GM12878 (cell line): ENCODE data around the gene ISG20L2.

ENCODE experiments used
- EP300 ChIP-seq, 2 experiments: fragments of 150-350 bp in 1 of 2; IDR thresholded peaks; 2 replicates each; pipeline ENCODE4 v1.6.1; 2011 to 2012; ENCODE audit warnings: low read depth in 2 of 2, low read length in 2 of 2, borderline replicate concordance in 1 of 2, improper control_type of control experiment in 1 of 2, inconsistent platforms in 1 of 2; ENCODE audit not compliant: control insufficient read depth in 1 of 2
- EZH2 ChIP-seq: IDR thresholded peaks from 2 replicates; pipeline ENCODE4 v1.6.1; 2012; ENCODE audit warnings: low read depth, mild to moderate bottlenecking, control low read depth, inconsistent platforms, low read length, borderline replicate concordance; ENCODE audit not compliant: control insufficient read depth
- GATAD2B ChIP-seq: fragments of 450-650 bp; conservative IDR thresholded peaks from 2 replicates; pipeline ENCODE4 v1.6.1; 2017; ENCODE audit warnings: low read depth, mild to moderate bottlenecking, moderate library complexity
- MEF2B ChIP-seq: fragments of 450-650 bp; IDR thresholded peaks from 2 replicates; pipeline ENCODE4 v1.6.1; 2018; ENCODE audit warnings: mild to moderate bottlenecking, moderate library complexity; ENCODE audit not compliant: partially characterized antibody, poor library complexity, severe bottlenecking
- MYC ChIP-seq: IDR thresholded peaks from 2 replicates; pipeline ENCODE4 v1.6.1; 2011; ENCODE audit warnings: mild to moderate bottlenecking, low read length, moderate library complexity, inconsistent platforms; ENCODE audit not compliant: insufficient read depth, insufficient replicate concordance, insufficient read length, severe bottlenecking
- POLR2A ChIP-seq: IDR thresholded peaks from 2 replicates; pipeline ENCODE4 v1.6.1; 2011; ENCODE audit warnings: low read depth, mild to moderate bottlenecking, low read length
- POLR2AphosphoS5 ChIP-seq: IDR thresholded peaks from 2 replicates; pipeline ENCODE4 v1.6.1; 2011; ENCODE audit warnings: mild to moderate bottlenecking, low read length, inconsistent platforms
- RFX5 ChIP-seq: IDR thresholded peaks from 2 replicates; pipeline ENCODE4 v1.6.1; 2011; ENCODE audit warnings: low read depth, low read length, improper control_type of control experiment
- TARDBP ChIP-seq: IDR thresholded peaks from 2 replicates; pipeline ENCODE4 v1.6.1; 2016; ENCODE audit warnings: borderline replicate concordance
- YY1 ChIP-seq: IDR thresholded peaks from 2 replicates; pipeline ENCODE4 v1.6.1; 2011; ENCODE audit warnings: low read depth, mild to moderate bottlenecking, low read length
- TF ChIP-seq, protein P1 (sequence below), 3 experiments: IDR thresholded peaks in 2 of 3; conservative IDR thresholded peaks in 1 of 3; 2 replicates each; pipeline ENCODE4 v1.5.1; 2011; ENCODE audit warnings: low read depth in 3 of 3, low read length in 3 of 3, mild to moderate bottlenecking in 3 of 3, control low read depth in 2 of 3, moderate library complexity in 2 of 3, inconsistent platforms in 1 of 3, mixed read lengths in 1 of 3; ENCODE audit not compliant: control insufficient read depth in 2 of 3, insufficient read depth in 1 of 3; ENCODE audit errors: extremely low read depth in 1 of 3
- TF ChIP-seq, protein P2 (sequence below): IDR thresholded peaks from 2 replicates; pipeline ENCODE4 v1.6.1; 2011; ENCODE audit warnings: mild to moderate bottlenecking, low read depth, low read length, moderate library complexity; ENCODE audit not compliant: insufficient replicate concordance

- TF ChIP-seq YY1, result no peak
- no peak for TF ChIP-seq MYC
- TF ChIP-seq POLR2A, result no peak
- TF ChIP-seq EP300 (IDR thresholded peaks at IDR 0.05; ENCODE audit: borderline replicate concordance in 1 of 2, control insufficient read depth in 1 of 2, low read depth in 2 of 2, low read length in 2 of 2), result no peak
- TF ChIP-seq, protein P1, sequence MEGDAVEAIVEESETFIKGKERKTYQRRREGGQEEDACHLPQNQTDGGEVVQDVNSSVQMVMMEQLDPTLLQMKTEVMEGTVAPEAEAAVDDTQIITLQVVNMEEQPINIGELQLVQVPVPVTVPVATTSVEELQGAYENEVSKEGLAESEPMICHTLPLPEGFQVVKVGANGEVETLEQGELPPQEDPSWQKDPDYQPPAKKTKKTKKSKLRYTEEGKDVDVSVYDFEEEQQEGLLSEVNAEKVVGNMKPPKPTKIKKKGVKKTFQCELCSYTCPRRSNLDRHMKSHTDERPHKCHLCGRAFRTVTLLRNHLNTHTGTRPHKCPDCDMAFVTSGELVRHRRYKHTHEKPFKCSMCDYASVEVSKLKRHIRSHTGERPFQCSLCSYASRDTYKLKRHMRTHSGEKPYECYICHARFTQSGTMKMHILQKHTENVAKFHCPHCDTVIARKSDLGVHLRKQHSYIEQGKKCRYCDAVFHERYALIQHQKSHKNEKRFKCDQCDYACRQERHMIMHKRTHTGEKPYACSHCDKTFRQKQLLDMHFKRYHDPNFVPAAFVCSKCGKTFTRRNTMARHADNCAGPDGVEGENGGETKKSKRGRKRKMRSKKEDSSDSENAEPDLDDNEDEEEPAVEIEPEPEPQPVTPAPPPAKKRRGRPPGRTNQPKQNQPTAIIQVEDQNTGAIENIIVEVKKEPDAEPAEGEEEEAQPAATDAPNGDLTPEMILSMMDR (IDR thresholded peaks at IDR 0.05 in 2 of 3, conservative IDR thresholded peaks at IDR 0.05 in 1 of 3; ENCODE audit: control insufficient read depth in 2 of 3, extremely low read depth in 1 of 3, insufficient read depth in 1 of 3, low read depth in 3 of 3, low read length in 3 of 3), result no peak
- no peak for TF ChIP-seq TARDBP
- TF ChIP-seq, protein P2, sequence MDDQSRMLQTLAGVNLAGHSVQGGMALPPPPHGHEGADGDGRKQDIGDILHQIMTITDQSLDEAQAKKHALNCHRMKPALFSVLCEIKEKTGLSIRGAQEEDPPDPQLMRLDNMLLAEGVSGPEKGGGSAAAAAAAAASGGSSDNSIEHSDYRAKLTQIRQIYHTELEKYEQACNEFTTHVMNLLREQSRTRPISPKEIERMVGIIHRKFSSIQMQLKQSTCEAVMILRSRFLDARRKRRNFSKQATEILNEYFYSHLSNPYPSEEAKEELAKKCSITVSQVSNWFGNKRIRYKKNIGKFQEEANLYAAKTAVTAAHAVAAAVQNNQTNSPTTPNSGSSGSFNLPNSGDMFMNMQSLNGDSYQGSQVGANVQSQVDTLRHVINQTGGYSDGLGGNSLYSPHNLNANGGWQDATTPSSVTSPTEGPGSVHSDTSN, result no peak
- TF ChIP-seq POLR2AphosphoS5, result no peak
- TF ChIP-seq MEF2B, result no peak
- no peak for TF ChIP-seq EZH2
- no peak for TF ChIP-seq RFX5
- no peak for TF ChIP-seq GATAD2B
Observed at GRCh38 chr1:156692441-156692924, 36.1 kb downstream of the ISG20L2 start.
